ENCODE results near the gene CSK.

DNA sequence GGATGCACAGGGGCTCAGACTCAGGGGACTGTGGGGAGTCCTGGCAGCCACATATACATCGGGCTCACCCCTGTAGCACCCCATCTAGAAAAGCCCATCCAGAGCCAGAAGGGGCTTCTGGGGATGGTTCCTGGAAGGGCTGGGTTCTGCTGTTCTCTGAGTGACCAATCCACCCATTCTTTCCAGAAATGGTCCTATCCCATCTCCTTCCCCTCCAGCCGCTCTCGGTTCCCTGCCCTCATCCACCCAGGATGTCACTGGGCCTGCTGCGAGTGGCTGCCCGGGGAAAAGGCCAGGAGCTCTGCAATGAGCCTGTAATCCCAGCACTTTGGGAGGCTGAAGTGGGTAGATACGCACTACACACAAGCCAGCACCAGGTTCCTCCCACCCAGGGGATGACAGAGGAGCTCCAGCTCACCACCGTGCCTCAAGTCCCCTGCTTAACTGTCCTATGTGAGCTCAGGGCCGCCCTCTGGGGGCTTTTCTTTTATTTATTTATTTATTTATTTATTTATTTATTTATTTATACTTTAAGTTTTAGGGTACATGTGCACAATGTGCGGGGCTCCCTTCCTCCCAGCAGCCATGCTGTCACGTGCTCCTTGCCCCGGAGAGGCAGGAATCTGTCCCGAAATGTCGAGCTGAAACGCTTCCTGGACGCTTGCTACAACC is 13.6 kb upstream of the CSK start:
- TF ChIP-seq, protein P1, sequence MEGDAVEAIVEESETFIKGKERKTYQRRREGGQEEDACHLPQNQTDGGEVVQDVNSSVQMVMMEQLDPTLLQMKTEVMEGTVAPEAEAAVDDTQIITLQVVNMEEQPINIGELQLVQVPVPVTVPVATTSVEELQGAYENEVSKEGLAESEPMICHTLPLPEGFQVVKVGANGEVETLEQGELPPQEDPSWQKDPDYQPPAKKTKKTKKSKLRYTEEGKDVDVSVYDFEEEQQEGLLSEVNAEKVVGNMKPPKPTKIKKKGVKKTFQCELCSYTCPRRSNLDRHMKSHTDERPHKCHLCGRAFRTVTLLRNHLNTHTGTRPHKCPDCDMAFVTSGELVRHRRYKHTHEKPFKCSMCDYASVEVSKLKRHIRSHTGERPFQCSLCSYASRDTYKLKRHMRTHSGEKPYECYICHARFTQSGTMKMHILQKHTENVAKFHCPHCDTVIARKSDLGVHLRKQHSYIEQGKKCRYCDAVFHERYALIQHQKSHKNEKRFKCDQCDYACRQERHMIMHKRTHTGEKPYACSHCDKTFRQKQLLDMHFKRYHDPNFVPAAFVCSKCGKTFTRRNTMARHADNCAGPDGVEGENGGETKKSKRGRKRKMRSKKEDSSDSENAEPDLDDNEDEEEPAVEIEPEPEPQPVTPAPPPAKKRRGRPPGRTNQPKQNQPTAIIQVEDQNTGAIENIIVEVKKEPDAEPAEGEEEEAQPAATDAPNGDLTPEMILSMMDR (IDR thresholded peaks at IDR 0.05): no peak
- TF ChIP-seq POLR2A (IDR thresholded peaks at IDR 0.05): no peak
